Retinal pigment epithelial cell (primary cell): ENCODE data around the gene PLCL2.

ENCODE experiments used
- DNase-seq: peaks from one replicate; pipeline ENCODE4 v3.0.0-alpha.2; 2010; ENCODE audit warnings: low read depth
- H3K4me3 ChIP-seq: 2 replicates; pipeline ENCODE4 v1.5.1; 2011; ENCODE audit warnings: mild to moderate bottlenecking, low read length, control low read depth, moderate library complexity
- TF ChIP-seq, protein P1 (sequence below): conservative IDR thresholded peaks from 2 replicates; pipeline ENCODE4 v1.5.1; 2011; ENCODE audit warnings: low read depth, low read length, control low read depth, inconsistent platforms

PLCL2 gene

DNA sequence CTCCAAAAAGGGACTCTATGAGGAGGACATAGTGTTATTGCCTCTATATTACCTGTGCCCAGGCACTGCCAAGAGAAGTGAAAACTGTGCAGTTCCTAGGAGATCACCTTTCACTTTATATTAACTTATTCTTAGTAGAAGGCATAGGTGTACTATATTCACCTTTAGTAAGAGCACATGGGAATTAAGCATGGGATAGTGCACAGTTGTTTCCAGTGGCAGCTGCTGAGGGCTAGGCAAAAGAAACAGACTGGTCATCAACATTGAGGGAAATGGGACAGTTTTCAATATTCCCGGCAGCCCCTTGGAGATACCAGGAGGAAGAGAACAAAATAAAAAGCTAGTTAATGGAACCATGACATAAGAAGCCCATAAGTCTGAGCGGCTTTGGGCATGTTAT is 100.9 kb downstream of the PLCL2 start:
- TF ChIP-seq, protein P1, sequence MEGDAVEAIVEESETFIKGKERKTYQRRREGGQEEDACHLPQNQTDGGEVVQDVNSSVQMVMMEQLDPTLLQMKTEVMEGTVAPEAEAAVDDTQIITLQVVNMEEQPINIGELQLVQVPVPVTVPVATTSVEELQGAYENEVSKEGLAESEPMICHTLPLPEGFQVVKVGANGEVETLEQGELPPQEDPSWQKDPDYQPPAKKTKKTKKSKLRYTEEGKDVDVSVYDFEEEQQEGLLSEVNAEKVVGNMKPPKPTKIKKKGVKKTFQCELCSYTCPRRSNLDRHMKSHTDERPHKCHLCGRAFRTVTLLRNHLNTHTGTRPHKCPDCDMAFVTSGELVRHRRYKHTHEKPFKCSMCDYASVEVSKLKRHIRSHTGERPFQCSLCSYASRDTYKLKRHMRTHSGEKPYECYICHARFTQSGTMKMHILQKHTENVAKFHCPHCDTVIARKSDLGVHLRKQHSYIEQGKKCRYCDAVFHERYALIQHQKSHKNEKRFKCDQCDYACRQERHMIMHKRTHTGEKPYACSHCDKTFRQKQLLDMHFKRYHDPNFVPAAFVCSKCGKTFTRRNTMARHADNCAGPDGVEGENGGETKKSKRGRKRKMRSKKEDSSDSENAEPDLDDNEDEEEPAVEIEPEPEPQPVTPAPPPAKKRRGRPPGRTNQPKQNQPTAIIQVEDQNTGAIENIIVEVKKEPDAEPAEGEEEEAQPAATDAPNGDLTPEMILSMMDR = no peak
- no peak overlapping the region for H3K4me3 ChIP-seq
- DNase-seq = no peak

DNA sequence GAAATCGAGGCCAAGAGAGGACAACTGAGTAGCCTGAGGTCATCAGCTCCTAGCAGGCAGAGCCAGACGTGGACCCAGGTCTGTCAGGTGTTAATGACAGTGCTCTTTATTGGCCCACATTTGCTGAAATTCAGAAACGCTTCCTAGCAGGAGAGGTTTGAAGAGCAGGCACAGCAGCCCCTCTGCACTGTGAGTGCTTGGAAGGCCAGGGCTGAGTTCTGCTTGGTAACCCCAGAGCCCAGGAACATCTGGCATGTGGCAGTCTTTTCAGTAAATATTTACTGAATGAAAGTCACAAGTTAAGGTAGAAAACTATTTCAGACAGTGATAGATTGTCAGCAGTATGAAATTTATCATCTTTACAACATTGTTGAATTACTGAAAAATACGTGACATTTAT is 102.4 kb downstream of the PLCL2 start:
- no peak for DNase-seq
- TF ChIP-seq, protein P1 = no peak
- no peak overlapping the region for H3K4me3 ChIP-seq

- no peak for DNase-seq
- TF ChIP-seq, protein P1 = no peak
- H3K4me3 ChIP-seq = no peak overlapping the region
These were observed 105.4 kb downstream of the PLCL2 start for GRCh38 chr3:16990163-16990562.

DNA sequence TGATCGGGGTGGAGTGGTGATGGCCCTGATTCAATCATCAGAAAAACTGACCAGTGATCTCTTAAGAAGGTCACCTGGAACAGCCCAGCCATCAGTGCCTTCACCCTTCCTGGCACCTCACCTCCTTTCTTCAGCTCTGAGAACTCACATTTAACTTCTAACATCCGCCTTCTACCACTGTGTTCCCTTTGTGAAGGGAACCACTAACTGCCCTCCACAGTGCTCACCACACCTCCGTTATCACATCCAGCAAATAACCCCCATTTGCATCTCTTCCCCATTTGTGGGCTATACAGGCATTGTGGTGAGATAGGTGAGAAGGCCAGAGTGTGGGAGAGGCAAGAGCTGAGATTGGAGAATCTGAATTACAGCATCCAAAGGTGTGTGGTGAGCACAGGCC is 107.4 kb downstream of the PLCL2 start:
- TF ChIP-seq, protein P1 = no peak
- no peak for DNase-seq
- H3K4me3 ChIP-seq = no peak overlapping the region

- peak; percentile 38 for DNase-seq
- TF ChIP-seq, protein P1 = no peak
- H3K4me3 ChIP-seq = no peak overlapping the region
These were observed 108.5 kb downstream of the PLCL2 start for GRCh38 chr3:16993227-16993626.

DNA sequence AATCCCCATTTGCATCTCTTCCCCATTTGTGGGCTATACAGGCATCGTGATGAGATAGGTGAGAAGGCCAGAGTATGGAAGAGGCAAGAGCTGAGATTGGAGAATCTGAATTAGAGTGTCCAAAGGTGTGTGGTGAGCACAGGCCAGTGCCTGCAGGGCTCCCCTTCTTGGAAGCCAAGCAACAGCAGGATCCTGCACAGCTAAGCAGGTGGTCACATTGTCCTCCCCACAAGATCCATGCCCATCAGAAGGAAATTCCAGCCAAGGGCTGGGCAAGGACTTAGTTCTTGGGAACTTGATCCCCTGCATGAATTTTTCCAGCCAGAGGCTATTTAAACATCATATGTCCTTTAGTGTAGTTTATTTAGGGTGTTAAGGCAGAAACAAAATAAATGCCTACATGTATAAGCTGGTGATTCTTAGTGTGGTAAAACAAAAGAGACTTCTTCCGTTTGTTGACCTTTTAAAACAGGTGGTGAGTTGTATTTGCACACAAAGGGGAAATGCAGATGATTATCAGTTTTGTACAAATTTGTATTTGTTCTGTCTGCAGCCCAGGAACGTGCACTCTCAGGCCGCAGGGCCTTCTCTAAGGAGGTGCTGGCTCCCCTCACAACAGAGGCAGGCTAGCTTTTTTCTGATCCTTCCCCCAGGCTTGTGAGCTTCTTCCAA is 110.2 kb downstream of the PLCL2 start:
- H3K4me3 ChIP-seq = no peak overlapping the region
- no peak for DNase-seq
- TF ChIP-seq, protein P1 = no peak

DNA sequence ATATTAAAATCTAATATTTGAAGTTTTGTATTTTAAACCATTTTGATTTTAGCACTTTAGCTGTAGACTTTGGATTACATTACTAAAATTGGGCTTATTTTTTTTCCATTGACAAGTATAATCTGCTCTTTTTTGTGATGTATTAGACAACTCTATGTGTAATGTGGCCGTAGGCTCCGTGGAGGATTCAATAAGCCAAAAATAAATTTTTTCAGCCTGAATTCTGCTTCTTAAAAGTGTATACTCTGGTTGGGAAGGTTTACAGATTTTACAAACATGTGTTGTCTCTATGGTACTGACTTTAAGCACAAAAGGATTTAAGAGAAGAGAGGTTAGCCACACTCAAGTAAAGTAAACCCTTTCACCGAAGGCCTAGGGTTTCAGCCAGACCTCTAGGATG is 110.8 kb downstream of the PLCL2 start:
- H3K4me3 ChIP-seq = no peak overlapping the region
- TF ChIP-seq, protein P1 = no peak
- no peak for DNase-seq
